ENCODE results near the gene OTOP1.
"Not testable (repeated sequence)": the region's sequence is repeated elsewhere in the genome, so short reads cannot be mapped to it uniquely, and the experiment has no call there.

The OTOP1 gene

GRCh38 chr4:4228356-4228668 is 1.6 kb upstream of the OTOP1 start:
- DNase-seq, result no peak

- no peak for DNase-seq
Observed at GRCh38 chr4:4227510-4228355, 1.0 kb upstream of the OTOP1 start.

- DNase-seq, result peak; percentile 0
Observed at GRCh38 chr4:4225915-4226605, 669 bp downstream of the OTOP1 start.

GRCh38 chr4:4217113-4217512 is 9.6 kb downstream of the OTOP1 start:
- no peak for DNase-seq

GRCh38 chr4:4216648-4217047 is 10.1 kb downstream of the OTOP1 start:
- DNase-seq, result no peak

- not testable (repeated sequence) for DNase-seq
Observed at GRCh38 chr4:4213674-4214073, 13.1 kb downstream of the OTOP1 start.

- DNase-seq, result no peak
Observed at GRCh38 chr4:4206204-4206603, 20.5 kb downstream of the OTOP1 start.

- DNase-seq, result no peak
Observed at GRCh38 chr4:4204401-4204745, 22.4 kb downstream of the OTOP1 start.

GRCh38 chr4:4203688-4204400 is 22.9 kb downstream of the OTOP1 start:
- no peak for DNase-seq

- no peak for DNase-seq
Observed at GRCh38 chr4:4202510-4202909, 24.2 kb downstream of the OTOP1 start.

- DNase-seq, result no peak
Observed at GRCh38 chr4:4200624-4201023, 26.1 kb downstream of the OTOP1 start.

GRCh38 chr4:4195354-4195753 is 31.4 kb downstream of the OTOP1 start:
- no peak for DNase-seq

GRCh38 chr4:4188557-4188956 is 38.2 kb downstream of the OTOP1 start:
- not testable (repeated sequence) for DNase-seq

GRCh38 chr4:4185528-4185927 is 41.2 kb downstream of the OTOP1 start:
- DNase-seq, result no peak

- DNase-seq, result peak; percentile 1
Observed at GRCh38 chr4:4182835-4183568, 43.7 kb downstream of the OTOP1 start.

- DNase-seq, result no peak
Observed at GRCh38 chr4:4170596-4171150, 56.1 kb downstream of the OTOP1 start.

GRCh38 chr4:4167981-4168780 is 58.5 kb downstream of the OTOP1 start:
- not testable (repeated sequence) for DNase-seq

GRCh38 chr4:4166986-4167385 is 59.7 kb downstream of the OTOP1 start:
- not testable (repeated sequence) for DNase-seq

- DNase-seq, result not testable (repeated sequence)
Observed at GRCh38 chr4:4165701-4166392, 60.9 kb downstream of the OTOP1 start.

- DNase-seq, result not testable (repeated sequence)
Observed at GRCh38 chr4:4164532-4165173, 62.1 kb downstream of the OTOP1 start.

GRCh38 chr4:4162186-4162585 is 64.5 kb downstream of the OTOP1 start:
- DNase-seq, result not testable (repeated sequence)

Measured in NCI-H1694 (cell line).